ENCODE results near the gene SERPINA12. TPM values are rescaled to one million over a fixed set of nuclear protein-coding genes. Genes with fewer than 3 reads are reported as not detected.

The SERPINA12 gene
- total RNA-seq, 1 donor, result not detected

DNA sequence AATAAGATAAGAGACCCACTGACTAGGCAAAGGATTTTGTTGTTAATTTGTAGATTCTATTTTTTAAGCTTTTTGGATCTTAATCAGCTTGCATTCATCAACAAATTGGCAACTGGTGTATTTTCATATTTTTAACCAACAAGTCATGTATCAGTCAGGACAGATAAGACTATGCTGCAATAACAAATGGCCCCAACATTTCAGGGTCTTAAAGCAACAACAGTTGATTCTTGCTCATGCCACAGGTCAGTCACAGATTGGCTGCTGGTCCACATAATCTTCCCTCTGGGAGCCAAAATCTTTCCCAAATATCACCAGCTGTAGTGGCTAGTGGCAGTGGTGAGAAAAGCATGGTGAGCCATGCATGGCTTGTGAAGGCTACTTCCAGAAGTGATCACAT is 21.9 kb upstream of the SERPINA12 start:
- Histone ChIP-seq H4K20me1 (ENCODE audit: insufficient read depth, low read length) (no peaks in the 10 kb centered on the region), H3K27ac (ENCODE audit: low read depth, low read length) (no peak overlapping the region), H3K4me3 (ENCODE audit: insufficient read depth, low read length) (no peak overlapping the region), H3K27me3 (ENCODE audit: insufficient read depth, low read length) (peaks cover 1% of the 10 kb centered on the region), H3K36me3 (ENCODE audit: insufficient read depth, low read length) (no peaks in the 10 kb centered on the region), H3K9me3 (ENCODE audit: low read depth, low read length) (no peaks in the 10 kb centered on the region), H2AFZ (ENCODE audit: low read length) (no peak overlapping the region), H3K4me1 (ENCODE audit: insufficient read depth, low read length) (peaks cover 4% of the 10 kb centered on the region), H3K79me2 (ENCODE audit: insufficient read depth, low read length) (no peaks in the 10 kb centered on the region), H3K4me2 (ENCODE audit: insufficient read depth, low read length) (no peak overlapping the region)
- TF ChIP-seq, protein P1, sequence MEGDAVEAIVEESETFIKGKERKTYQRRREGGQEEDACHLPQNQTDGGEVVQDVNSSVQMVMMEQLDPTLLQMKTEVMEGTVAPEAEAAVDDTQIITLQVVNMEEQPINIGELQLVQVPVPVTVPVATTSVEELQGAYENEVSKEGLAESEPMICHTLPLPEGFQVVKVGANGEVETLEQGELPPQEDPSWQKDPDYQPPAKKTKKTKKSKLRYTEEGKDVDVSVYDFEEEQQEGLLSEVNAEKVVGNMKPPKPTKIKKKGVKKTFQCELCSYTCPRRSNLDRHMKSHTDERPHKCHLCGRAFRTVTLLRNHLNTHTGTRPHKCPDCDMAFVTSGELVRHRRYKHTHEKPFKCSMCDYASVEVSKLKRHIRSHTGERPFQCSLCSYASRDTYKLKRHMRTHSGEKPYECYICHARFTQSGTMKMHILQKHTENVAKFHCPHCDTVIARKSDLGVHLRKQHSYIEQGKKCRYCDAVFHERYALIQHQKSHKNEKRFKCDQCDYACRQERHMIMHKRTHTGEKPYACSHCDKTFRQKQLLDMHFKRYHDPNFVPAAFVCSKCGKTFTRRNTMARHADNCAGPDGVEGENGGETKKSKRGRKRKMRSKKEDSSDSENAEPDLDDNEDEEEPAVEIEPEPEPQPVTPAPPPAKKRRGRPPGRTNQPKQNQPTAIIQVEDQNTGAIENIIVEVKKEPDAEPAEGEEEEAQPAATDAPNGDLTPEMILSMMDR (IDR thresholded peaks at IDR 0.05; ENCODE audit: extremely low read depth, low read depth, low read length), result no peak
- DNase-seq (ENCODE audit: insufficient read length, low spot score, missing footprints), result no peak

DNA sequence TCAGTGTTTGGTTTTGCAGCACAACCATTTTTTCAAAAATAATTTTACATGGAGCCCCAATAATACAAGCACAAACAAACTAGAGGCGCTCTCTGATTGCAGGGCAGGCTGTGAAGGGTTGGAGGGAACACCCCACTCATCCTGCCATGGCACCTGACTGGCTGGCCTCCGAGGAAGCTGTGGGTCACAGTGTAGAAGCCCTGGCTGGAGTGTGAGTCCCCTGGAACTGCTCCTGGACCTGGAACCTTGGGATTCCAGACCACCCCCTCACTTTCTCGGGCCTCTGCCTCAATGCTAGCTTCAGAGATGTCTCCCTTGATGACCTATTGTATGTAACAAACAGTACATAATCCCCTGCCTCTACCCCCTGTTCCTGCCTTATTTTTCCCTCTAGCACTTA is 14.8 kb upstream of the SERPINA12 start:
- no peaks in the 10 kb centered on the region for H4K20me1 ChIP-seq (ENCODE audit: insufficient read depth, low read length)
- H3K4me3 ChIP-seq (ENCODE audit: insufficient read depth, low read length), result no peak overlapping the region
- H3K79me2 ChIP-seq (ENCODE audit: insufficient read depth, low read length), result no peaks in the 10 kb centered on the region
- TF ChIP-seq, protein P1 (IDR thresholded peaks at IDR 0.05; ENCODE audit: extremely low read depth, low read depth, low read length), result no peak
- H3K27ac ChIP-seq (ENCODE audit: low read depth, low read length), result no peak overlapping the region
- H3K27me3 ChIP-seq (ENCODE audit: insufficient read depth, low read length), result peaks cover 16% of the 10 kb centered on the region
- no peak for DNase-seq (ENCODE audit: insufficient read length, low spot score, missing footprints)
- H3K4me2 ChIP-seq (ENCODE audit: insufficient read depth, low read length), result no peak overlapping the region
- H2AFZ ChIP-seq (ENCODE audit: low read length), result no peak overlapping the region
- no peaks in the 10 kb centered on the region for H3K4me1 ChIP-seq (ENCODE audit: insufficient read depth, low read length)
- no peaks in the 10 kb centered on the region for H3K9me3 ChIP-seq (ENCODE audit: low read depth, low read length)
- no peaks in the 10 kb centered on the region for H3K36me3 ChIP-seq (ENCODE audit: insufficient read depth, low read length)

DNA sequence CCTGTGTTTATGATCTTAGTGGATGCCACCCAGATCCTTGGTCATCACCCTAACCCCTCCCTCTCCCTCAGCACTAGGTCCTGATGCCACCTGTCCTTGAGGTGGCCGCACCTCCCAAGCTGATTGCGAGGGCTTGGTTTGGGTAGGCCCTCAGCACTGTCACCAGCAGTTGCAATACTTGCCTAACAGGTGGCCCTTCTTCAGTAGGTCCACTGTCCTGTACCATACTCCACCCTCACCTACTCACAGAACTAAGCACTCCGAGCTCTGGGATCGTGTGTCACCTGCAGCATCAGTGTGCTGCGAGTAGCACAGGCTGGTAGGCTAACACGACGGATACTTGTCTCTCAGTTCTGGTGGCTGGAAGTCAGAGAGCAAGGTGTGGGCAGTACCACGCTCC is 14.0 kb upstream of the SERPINA12 start:
- H3K36me3 ChIP-seq (ENCODE audit: insufficient read depth, low read length), result no peaks in the 10 kb centered on the region
- no peak overlapping the region for H3K4me2 ChIP-seq (ENCODE audit: insufficient read depth, low read length)
- no peaks in the 10 kb centered on the region for H4K20me1 ChIP-seq (ENCODE audit: insufficient read depth, low read length)
- H3K4me3 ChIP-seq (ENCODE audit: insufficient read depth, low read length), result no peak overlapping the region
- TF ChIP-seq, protein P1 (IDR thresholded peaks at IDR 0.05; ENCODE audit: extremely low read depth, low read depth, low read length), result no peak
- no peak overlapping the region for H3K27ac ChIP-seq (ENCODE audit: low read depth, low read length)
- DNase-seq (ENCODE audit: insufficient read length, low spot score, missing footprints), result no peak
- no peaks in the 10 kb centered on the region for H3K9me3 ChIP-seq (ENCODE audit: low read depth, low read length)
- H2AFZ ChIP-seq (ENCODE audit: low read length), result no peak overlapping the region
- H3K27me3 ChIP-seq (ENCODE audit: insufficient read depth, low read length), result peaks cover 16% of the 10 kb centered on the region
- H3K4me1 ChIP-seq (ENCODE audit: insufficient read depth, low read length), result no peaks in the 10 kb centered on the region
- no peaks in the 10 kb centered on the region for H3K79me2 ChIP-seq (ENCODE audit: insufficient read depth, low read length)

DNA sequence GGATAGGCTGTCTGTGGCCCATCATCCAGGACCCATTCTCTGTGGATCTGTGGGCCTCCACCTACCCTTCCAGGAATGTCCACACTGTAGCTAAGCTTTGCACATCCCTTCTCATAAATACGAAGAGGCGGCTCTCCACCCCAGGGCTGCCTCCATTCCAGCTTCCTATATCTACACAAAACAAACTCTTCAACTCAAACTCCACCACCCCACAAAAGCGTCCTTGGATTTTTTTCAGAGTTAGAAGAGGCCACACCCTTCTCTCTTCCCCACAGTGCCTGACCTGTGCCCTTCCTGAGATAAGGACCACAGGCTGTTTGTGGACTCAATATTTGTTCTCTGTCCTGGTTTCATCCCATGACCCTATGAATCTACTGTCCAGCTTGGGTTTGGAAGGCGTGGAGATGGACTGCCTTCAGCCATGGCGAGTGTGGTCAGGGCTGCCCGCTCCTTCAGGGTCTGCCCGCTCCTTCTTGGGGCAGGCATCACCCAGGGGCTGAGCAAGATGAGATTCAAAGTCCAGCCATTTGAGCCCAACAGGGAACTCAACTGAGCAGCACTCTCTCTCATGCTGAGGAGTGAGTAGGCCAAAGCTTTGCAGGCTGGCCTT is 13.0 kb upstream of the SERPINA12 start:
- peaks cover 4% of the 10 kb centered on the region for H3K4me1 ChIP-seq (ENCODE audit: insufficient read depth, low read length)
- no peaks in the 10 kb centered on the region for H3K79me2 ChIP-seq (ENCODE audit: insufficient read depth, low read length)
- H3K27ac ChIP-seq (ENCODE audit: low read depth, low read length), result no peak overlapping the region
- no peak overlapping the region for H3K4me2 ChIP-seq (ENCODE audit: insufficient read depth, low read length)
- H3K4me3 ChIP-seq (ENCODE audit: insufficient read depth, low read length), result no peak overlapping the region
- TF ChIP-seq, protein P1 (IDR thresholded peaks at IDR 0.05; ENCODE audit: extremely low read depth, low read depth, low read length), result no peak
- H4K20me1 ChIP-seq (ENCODE audit: insufficient read depth, low read length), result no peaks in the 10 kb centered on the region
- no peak overlapping the region for H2AFZ ChIP-seq (ENCODE audit: low read length)
- no peaks in the 10 kb centered on the region for H3K36me3 ChIP-seq (ENCODE audit: insufficient read depth, low read length)
- no peak for DNase-seq (ENCODE audit: insufficient read length, low spot score, missing footprints)
- no peaks in the 10 kb centered on the region for H3K9me3 ChIP-seq (ENCODE audit: low read depth, low read length)
- peaks cover 23% of the 10 kb centered on the region for H3K27me3 ChIP-seq (ENCODE audit: insufficient read depth, low read length)
